CD14-positive monocyte (primary cell): Measurements from ENCODE around the gene MOB3A. TPM values are rescaled to one million over a fixed set of nuclear protein-coding genes. Genes with fewer than 3 reads are reported as not detected.

Experiments used
- DNase-seq, 3 donors: peaks; one replicate each; pipeline ENCODE4 v3.0.0-alpha.2; 2011 to 2022
- H2AFZ ChIP-seq: 2 replicates; pipeline ENCODE4 v1.6.0; 2012; ENCODE audit warnings: mild to moderate bottlenecking, low read depth, low read length, inconsistent platforms; ENCODE audit not compliant: insufficient read depth, poor library complexity, severe bottlenecking
- H3K27ac ChIP-seq, 2 donors: 1 replicate in 1 of 2; 2 replicates in 1 of 2; pipeline ENCODE4 v1.5.1; 2012 to 2013; ENCODE audit warnings: low read length in 2 of 2, control low read depth in 1 of 2, inconsistent platforms in 1 of 2, low read depth in 1 of 2, mild to moderate bottlenecking in 1 of 2
- H3K27me3 ChIP-seq, 2 donors: one replicate each; pipeline versions ENCODE4 v1.6.0 to v1.6.1; 2011 to 2013; ENCODE audit warnings: low read length in 2 of 2; ENCODE audit not compliant: control insufficient read depth in 2 of 2, insufficient read depth in 2 of 2
- H3K36me3 ChIP-seq, 2 donors: replicated peaks in 1 of 2; 1 replicate in 1 of 2; 2 replicates in 1 of 2; pipeline versions ENCODE4 v1.5.1 to v1.6.1; 2012 to 2013; ENCODE audit warnings: low read length in 2 of 2, control low read depth in 1 of 2, inconsistent platforms in 1 of 2, mild to moderate bottlenecking in 1 of 2; ENCODE audit not compliant: insufficient read depth in 2 of 2, control insufficient read depth in 1 of 2
- H3K4me1 ChIP-seq, 2 donors: 1 replicate in 1 of 2; 2 replicates in 1 of 2; pipeline versions ENCODE4 v1.5.1 to v1.6.1; 2012 to 2013; ENCODE audit warnings: low read length in 2 of 2, control low read depth in 1 of 2, inconsistent platforms in 1 of 2, mild to moderate bottlenecking in 1 of 2, moderate library complexity in 1 of 2; ENCODE audit not compliant: insufficient read depth in 2 of 2, control insufficient read depth in 1 of 2
- H3K4me2 ChIP-seq: replicated peaks from 2 replicates; pipeline ENCODE3; 2012; ENCODE audit warnings: low read length, moderate library complexity, mild to moderate bottlenecking; ENCODE audit not compliant: poor library complexity, severe bottlenecking; ENCODE audit errors: extremely low read depth
- H3K4me3 ChIP-seq, 3 experiments: fragments of 200-600 bp in 1 of 3; sonication (generic) in 1 of 3; replicated peaks in 1 of 3; 1 replicate in 2 of 3; 2 replicates in 1 of 3; pipeline ENCODE4 v1.5.1; 2011 to 2013; ENCODE audit warnings: low read length in 3 of 3, mild to moderate bottlenecking in 3 of 3, control low read depth in 2 of 3, low read depth in 2 of 3, inconsistent platforms in 1 of 3, moderate library complexity in 1 of 3
- H3K79me2 ChIP-seq: 2 replicates; pipeline ENCODE4 v1.6.0; 2012; ENCODE audit warnings: mild to moderate bottlenecking, control low read depth, inconsistent platforms, low read length, moderate library complexity; ENCODE audit not compliant: insufficient read depth
- H3K9ac ChIP-seq: 2 replicates; pipeline ENCODE4 v1.6.0; 2017; ENCODE audit warnings: low read length, mild to moderate bottlenecking; ENCODE audit not compliant: insufficient read depth, poor library complexity, severe bottlenecking
- H3K9me3 ChIP-seq, 2 donors: replicated peaks in 1 of 2; 1 replicate in 1 of 2; 2 replicates in 1 of 2; pipeline versions ENCODE4 v1.5.1 to v1.6.1; 2012 to 2013; ENCODE audit warnings: low read length in 2 of 2, control low read depth in 1 of 2; ENCODE audit not compliant: control insufficient read depth in 1 of 2, insufficient read depth in 1 of 2
- H4K20me1 ChIP-seq: 2 replicates; pipeline ENCODE4 v1.6.0; 2012; ENCODE audit warnings: mild to moderate bottlenecking, low read length, control low read depth, moderate library complexity; ENCODE audit not compliant: insufficient read depth
- H3K27ac Mint-ChIP-seq, 7 donors: one replicate each; pipeline ENCODE4 v1.8.0; 2020; ENCODE audit warnings: mild to moderate bottlenecking in 7 of 7, mixed read lengths in 7 of 7, moderate library complexity in 6 of 7, inconsistent platforms in 2 of 7
- H3K27me3 Mint-ChIP-seq, 3 donors: one replicate each; pipeline ENCODE4 v1.8.0; 2021 to 2022; ENCODE audit warnings: low read depth in 3 of 3, mild to moderate bottlenecking in 3 of 3, mixed read lengths in 3 of 3, moderate library complexity in 3 of 3, inconsistent platforms in 1 of 3
- H3K36me3 Mint-ChIP-seq, 2 donors: one replicate each; pipeline ENCODE4 v1.8.0; 2020; ENCODE audit warnings: mixed read lengths in 2 of 2, inconsistent platforms in 1 of 2, mild to moderate bottlenecking in 1 of 2
- H3K4me1 Mint-ChIP-seq: one replicate; pipeline ENCODE4 v1.8.0; 2020; ENCODE audit warnings: mild to moderate bottlenecking, mixed read lengths
- H3K4me3 Mint-ChIP-seq, 2 donors: one replicate each; pipeline ENCODE4 v1.8.0; 2020; ENCODE audit warnings: mild to moderate bottlenecking in 2 of 2, mixed read lengths in 2 of 2, moderate library complexity in 1 of 2
- H3K9me3 Mint-ChIP-seq, 7 donors: one replicate each; pipeline ENCODE4 v1.8.0; 2020 to 2022; ENCODE audit warnings: mixed read lengths in 7 of 7, mild to moderate bottlenecking in 6 of 7, moderate library complexity in 6 of 7, inconsistent platforms in 2 of 7
- WGBS: methylation state at CpG from one replicate; pipeline ENCODE4 v1.1.5; 2013; ENCODE audit warnings: missing lambda C conversion rate; ENCODE audit not compliant: insufficient coverage; 5-methylcytosine and 5-hydroxymethylcytosine counted together
- intact Hi-C, 2 donors: fragments of 100-400 bp; cut with micrococcal nuclease; formaldehyde crosslinking; loops; one replicate each; pipeline versions ENCODE4 v1.15.0 to v1.15.1; 2023
- polyA plus RNA-seq, 3 donors: library from polyadenylated mRNA; depleted of rRNA in 1 of 3; unstranded in 2 of 3; stranded (reverse) in 1 of 3; fragments of 300-500 nt in 2 of 3; fragments of >200 nt in 1 of 3; fragmentation: Illumina TruSeq in 2 of 3; gene quantifications; 1 replicate in 2 of 3; 2 replicates in 1 of 3; pipeline ENCODE4 v1.2.3, GENCODE V29; 2012 to 2021
- TF ChIP-seq, protein P1 (sequence below): fragments of 200-600 bp; IDR thresholded peaks from one replicate; pipeline ENCODE4 v1.8.0; 2022; ENCODE audit warnings: antibody characterized with exemption, mild to moderate bottlenecking

Gene MOB3A
- polyA plus RNA-seq, 3 donors = 60.5 to 179 (median 96.3) TPM

DNA sequence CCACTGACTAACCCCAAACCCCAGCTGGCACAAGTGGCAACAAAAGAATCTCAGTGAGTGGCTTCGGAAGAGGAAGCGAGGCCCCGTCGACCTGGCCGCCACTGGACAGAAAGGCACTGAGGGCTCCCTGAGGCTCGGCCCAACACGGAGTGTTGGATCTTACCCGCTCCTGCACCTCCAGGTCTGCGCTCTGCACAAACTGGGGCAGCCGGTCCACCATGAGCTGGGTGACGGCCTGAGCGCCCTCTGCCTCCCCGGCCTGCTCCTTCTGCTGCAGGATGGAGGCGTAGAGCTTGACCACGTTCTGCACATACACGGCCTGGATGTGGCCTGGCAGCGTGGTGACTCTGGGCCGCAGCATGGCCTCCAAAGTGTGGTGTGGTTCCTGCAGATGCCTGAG lies 22.3 kb upstream of the MOB3A start:
- Histone ChIP-seq H3K4me1 (no peaks in the 10 kb centered on the region), H3K4me3 (no peak overlapping the region), H3K9me3 (no peaks in the 10 kb centered on the region), H2AFZ (no peak overlapping the region), H4K20me1 (peaks cover 82% of the 10 kb centered on the region), H3K36me3 (peaks cover 96 to 98% of the 10 kb centered on the region in 2 donors), H3K4me2 (no peak overlapping the region), H3K9ac (no peak overlapping the region), H3K27me3 (no peaks in the 10 kb centered on the region), H3K79me2 (no peaks in the 10 kb centered on the region), H3K27ac (no peak overlapping the region)
- TF ChIP-seq, protein P1, sequence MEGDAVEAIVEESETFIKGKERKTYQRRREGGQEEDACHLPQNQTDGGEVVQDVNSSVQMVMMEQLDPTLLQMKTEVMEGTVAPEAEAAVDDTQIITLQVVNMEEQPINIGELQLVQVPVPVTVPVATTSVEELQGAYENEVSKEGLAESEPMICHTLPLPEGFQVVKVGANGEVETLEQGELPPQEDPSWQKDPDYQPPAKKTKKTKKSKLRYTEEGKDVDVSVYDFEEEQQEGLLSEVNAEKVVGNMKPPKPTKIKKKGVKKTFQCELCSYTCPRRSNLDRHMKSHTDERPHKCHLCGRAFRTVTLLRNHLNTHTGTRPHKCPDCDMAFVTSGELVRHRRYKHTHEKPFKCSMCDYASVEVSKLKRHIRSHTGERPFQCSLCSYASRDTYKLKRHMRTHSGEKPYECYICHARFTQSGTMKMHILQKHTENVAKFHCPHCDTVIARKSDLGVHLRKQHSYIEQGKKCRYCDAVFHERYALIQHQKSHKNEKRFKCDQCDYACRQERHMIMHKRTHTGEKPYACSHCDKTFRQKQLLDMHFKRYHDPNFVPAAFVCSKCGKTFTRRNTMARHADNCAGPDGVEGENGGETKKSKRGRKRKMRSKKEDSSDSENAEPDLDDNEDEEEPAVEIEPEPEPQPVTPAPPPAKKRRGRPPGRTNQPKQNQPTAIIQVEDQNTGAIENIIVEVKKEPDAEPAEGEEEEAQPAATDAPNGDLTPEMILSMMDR = no peak
- Mint-ChIP-seq H3K4me3 (no peak overlapping the region), H3K27me3 (no peaks in the 10 kb centered on the region), H3K4me1 (no peaks in the 10 kb centered on the region), H3K27ac (peak overlapping the region in 1 of 7 donors; percentile 59), H3K9me3 (no peaks in the 10 kb centered on the region), H3K36me3 (peaks cover 87 to 97% of the 10 kb centered on the region in 2 donors)
- DNase-seq = no peak
- WGBS = 95% methylated on average over 18 of the region's 18 CpGs
- intact Hi-C loops = no loop called here

DNA sequence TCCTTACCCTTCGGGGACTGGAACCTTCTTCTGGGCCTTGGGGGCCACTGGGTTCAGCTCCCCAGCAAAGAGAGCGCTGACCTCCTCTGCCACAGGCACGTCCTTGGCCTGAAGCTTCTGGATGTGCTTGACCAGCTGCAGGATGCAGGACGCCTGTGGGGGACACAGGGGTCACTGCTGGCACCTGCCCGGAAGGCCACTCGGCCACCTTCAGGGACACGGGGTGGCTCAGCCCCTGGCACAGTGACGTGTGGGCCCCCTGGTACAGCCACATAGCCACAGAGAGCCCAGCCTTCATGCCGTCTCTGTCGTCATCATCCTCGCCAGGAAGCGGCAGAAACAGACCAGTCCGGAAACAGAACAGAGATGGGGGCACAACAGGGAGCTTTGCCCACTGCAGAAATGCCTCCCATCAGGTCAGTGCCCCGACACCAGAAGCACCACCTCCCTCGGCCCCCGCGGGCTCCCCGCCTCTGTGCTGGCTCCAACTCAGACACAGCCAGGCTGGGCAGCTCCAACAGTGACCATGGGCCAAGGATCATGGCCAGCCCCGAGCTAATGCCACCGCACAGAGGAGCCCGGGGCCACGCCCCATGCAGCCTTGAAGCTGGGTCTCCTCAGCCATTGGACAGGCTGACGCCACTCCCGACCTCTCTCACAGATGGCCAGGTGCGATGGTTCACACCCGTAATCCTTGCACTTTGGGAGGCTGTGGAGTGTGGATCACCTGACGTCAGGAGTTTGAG lies 21.3 kb upstream of the MOB3A start:
- Histone ChIP-seq H3K9me3 (no peaks in the 10 kb centered on the region), H3K36me3 (peaks cover 95 to 97% of the 10 kb centered on the region in 2 donors), H2AFZ (no peak overlapping the region), H4K20me1 (peaks cover 81% of the 10 kb centered on the region), H3K4me2 (no peak overlapping the region), H3K79me2 (no peaks in the 10 kb centered on the region), H3K27ac (no peak overlapping the region), H3K4me3 (no peak overlapping the region), H3K27me3 (no peaks in the 10 kb centered on the region), H3K4me1 (no peaks in the 10 kb centered on the region), H3K9ac (no peak overlapping the region)
- Mint-ChIP-seq H3K4me3 (no peak overlapping the region), H3K36me3 (peaks cover 81 to 97% of the 10 kb centered on the region in 2 donors), H3K27ac (no peak overlapping the region), H3K9me3 (no peaks in the 10 kb centered on the region), H3K27me3 (no peaks in the 10 kb centered on the region), H3K4me1 (no peaks in the 10 kb centered on the region)
- intact Hi-C loops = no loop called here
- no peak for DNase-seq
- TF ChIP-seq, protein P1 = no peak
- WGBS = 95% methylated on average over 20 of the region's 27 CpGs
